ENCODE measurements around the gene MAT2A.
A peak's percentile ranks its signal among the peaks of the same experiment; 100 is the strongest.
"Not testable (repeated sequence)": the region's sequence is repeated elsewhere in the genome, so short reads cannot be mapped to it uniquely, and the experiment has no call there.

The MAT2A gene

GRCh38 chr2:85524336-85524908 is 14.5 kb upstream of the MAT2A start:
- DNase-seq (ENCODE audit: low read depth in 2 of 2), result no peak

DNA sequence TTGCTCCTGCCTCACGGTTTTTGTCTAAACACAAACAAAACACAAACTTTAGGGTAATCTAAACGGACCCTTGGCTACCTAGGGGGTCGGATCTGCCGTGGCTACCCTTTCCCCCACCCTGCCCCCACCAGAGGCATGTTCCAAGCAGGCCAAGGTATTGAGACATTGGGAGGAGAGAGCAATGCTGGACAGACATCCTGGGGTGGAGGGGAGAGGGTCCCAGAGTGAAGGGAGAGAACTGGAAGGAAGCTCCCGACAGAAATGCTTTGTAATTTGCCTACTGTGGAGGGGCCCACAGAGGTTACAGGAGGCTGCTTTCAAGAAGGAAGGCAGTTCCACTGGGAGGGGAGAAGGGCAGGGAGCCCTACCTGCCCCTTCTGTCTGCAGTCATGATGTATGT is 13.9 kb upstream of the MAT2A start:
- no peak for DNase-seq (ENCODE audit: low read depth in 2 of 2)

DNA sequence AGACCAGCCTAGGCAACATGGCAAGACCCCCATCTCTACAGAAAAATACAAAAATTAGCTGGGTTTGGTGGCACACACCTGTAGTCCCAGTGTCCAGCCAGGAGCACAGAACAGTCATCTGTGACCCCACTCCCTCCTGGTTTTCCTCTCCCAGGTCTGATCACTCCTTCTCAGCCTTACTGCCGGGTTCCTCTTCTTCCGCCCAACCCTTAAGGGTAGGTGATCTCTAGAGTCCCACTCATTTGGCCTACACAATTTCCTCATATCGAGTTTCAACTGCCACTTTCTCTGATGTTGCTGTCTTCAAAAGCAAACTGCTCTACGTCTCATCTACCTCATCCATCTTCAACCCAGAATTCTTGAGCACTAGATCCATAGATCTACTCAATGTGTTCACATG is 13.4 kb upstream of the MAT2A start:
- DNase-seq (ENCODE audit: low read depth in 2 of 2), result no peak

DNA sequence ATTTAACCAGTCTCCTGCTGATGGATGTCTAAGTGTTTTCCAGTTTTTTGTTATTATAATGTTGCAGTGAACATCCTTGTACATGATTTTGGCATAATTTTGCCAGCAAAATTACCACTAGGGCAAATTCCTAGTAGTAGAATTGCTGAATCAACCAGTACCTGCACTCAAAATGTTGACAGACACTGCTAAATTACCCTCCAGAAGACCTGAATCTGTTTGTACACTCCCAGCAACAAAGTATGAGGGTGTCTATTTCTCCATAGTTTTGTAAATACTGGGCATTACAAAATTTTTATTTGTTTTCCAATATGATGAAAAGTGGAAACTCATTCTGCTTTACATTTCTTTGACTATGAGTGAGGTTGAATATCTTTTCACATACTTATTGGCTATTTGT is 11.2 kb upstream of the MAT2A start:
- no peak for DNase-seq (ENCODE audit: low read depth in 2 of 2)

GRCh38 chr2:85528355-85528754 is 10.6 kb upstream of the MAT2A start:
- DNase-seq (ENCODE audit: low read depth in 2 of 2), result no peak

DNA sequence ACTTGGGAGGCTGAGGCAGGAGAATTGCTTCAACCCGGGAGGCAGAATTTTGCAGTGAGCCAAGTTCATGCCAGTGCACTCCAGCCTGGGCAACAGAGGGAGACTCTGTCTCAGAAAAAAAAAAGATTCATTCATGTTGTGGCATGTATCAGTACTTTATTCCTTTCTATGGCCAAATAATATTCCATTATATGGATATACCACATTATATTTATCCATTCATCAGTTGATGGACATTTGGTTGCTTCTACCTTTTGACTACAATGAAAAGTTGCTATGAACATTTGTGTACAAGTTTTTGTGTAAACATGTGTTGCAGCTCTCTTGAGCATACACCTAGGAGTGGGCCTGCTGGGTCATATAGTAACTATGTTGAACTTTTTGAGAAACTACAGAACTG is 9.2 kb upstream of the MAT2A start:
- no peak for DNase-seq (ENCODE audit: low read depth in 2 of 2)

DNA sequence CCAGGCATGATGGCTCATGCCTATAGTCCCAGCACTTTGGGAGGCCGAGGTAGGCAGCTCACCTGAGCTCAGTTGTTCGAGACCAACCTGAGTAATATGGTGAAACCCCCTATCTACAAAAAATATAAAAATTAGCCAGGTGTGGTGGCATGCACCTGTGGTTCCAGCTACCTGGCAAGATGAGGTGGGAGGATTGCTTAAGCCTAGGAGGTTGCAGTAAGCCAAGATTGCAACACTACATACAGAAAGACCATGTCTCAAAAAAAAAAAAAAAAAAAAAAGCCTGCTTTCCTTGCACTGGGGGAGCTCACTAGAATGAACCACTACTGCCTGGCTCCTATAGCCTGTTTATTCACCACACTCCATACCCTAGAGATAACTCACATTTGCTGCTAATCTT is 7.4 kb upstream of the MAT2A start:
- DNase-seq (ENCODE audit: low read depth in 2 of 2), result no peak

DNA sequence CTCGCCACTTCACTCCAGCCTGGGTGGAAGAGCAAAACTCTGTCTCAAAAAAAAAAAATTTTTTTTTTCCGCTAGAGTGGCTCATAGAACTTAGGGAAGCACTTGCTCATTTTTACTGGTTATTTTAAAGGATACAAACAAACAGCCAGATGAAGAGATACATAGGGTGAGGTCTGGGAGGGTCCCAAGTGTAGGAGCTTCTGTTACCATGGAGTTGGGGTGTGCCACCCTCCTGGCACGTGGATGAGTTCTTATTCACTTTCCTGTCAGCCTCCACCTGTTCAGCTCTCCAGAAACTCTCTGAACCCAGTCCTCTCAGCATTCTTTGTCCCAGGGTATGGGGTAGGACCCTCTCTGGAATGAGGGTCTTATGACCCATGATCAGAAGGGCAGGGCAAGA is 4.9 kb upstream of the MAT2A start:
- no peak for DNase-seq (ENCODE audit: low read depth in 2 of 2)

- no peak for DNase-seq (ENCODE audit: low read depth in 2 of 2)
Measured at GRCh38 chr2:85534881-85535280, 4.1 kb upstream of the MAT2A start.

- DNase-seq (ENCODE audit: low read depth in 2 of 2), result no peak
Measured at GRCh38 chr2:85536479-85536878, 2.5 kb upstream of the MAT2A start.

DNA sequence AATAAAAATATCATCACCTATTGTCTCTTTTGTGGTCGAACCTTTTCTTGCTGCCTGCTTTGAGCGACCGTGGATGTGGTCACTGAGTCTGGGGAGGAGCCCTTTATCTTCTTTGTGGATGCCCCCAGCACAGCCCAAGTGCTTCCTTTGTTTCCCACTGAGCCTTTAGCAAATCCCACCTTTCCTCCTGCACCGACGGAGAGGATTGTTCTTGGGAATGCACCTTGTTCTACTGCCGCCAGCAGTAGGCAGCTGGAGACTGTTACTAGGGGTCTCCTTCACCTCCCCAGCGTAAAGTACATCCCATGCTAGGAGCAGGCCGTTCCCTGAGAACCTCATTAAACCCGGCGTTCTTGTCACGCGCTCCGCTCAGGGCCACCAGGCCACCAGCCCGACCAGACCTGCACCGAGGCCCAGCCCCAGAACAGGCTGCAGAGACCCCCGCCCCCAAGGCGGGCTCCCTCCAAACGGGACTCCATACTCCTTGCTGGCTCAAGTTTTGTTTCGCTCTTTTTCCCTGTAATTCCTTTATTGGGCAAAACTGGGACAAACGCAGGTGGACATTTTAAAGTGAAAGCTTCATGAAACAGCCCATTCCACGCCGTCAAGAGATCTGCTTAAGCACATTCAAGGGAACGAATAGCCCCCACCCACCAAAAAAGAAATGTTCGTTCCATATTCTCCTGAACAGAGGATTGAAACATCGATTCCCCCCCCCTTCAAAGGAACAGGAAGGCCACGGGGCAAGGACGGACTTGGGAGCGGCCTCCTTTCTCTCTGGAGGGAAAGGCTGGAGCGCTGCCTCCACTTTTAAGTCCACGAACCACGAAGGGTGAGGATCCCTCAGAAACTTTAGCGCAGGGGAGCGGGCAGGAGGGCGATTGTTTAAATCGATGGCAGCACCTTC is 1.1 kb upstream of the MAT2A start:
- peak in 1 of 2 donors; percentile 6 for DNase-seq (ENCODE audit: low read depth in 2 of 2)

DNA sequence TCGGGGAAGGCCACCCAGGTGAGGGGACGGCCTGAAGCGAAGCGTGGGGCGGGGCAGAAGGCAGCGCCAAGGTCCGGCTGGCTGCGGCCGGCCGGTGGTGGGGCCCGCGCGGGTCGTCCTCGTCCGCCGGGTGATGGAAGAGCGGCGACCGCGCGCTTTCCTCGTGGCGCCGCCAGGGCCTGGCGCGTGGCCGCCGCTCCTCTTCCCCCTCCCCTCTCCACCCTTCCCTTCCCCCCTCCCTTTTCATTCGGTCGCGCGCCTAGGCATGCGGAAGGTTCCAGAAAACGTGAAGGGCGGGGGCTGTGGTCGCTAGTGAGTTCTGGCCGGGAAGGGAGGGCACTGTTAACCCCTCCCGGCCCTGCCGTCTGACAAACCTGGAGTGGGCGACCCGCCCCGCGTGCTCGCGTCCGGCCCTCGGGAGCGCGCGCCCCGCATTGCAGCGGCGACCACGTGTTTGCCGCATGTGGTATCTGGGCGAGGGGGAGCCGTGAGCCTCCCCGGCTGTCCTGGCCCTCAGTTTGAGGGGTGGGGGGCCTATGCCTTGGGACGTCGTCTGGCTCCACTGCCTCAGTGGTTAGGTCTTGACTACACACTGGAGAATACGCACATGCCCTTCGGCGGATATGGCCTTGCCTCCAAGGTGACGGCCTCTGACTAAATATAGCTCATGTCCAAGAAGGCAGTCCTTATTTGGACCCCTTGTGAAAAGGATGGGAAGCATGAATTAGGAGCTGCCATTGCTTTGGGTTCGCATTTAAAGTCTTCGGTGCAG is 579 bp downstream of the MAT2A start:
- peak; percentile 36 to 45 for DNase-seq (ENCODE audit: low read depth in 2 of 2)

DNA sequence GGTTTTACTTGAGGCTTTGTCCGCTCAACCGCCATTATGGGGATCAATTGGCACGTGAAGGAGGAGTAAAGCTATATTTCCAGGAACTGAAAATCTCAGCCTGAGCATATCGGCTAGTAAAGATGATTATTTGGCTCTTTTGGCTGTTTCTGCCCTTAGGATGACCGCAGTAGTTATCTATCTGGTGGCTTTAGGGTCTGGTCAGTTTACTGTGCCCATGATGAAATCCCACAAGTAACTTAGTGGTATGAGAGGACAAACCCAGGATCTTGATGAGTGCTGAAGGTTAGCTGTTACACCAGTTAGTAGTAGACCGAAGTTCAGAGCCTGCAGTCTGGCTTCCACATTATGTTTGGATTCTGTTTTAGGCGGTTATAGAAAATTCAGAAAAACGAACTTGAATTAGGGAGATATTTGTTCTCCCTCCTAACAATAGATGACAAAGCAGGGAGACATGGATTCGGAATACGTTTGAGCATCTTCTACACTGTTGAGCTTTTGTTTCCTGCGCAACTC is 1.2 kb downstream of the MAT2A start:
- DNase-seq (ENCODE audit: low read depth in 2 of 2), result no peak

GRCh38 chr2:85541262-85541661 is 2.3 kb downstream of the MAT2A start:
- no peak for DNase-seq (ENCODE audit: low read depth in 2 of 2)

GRCh38 chr2:85541753-85542457 is 2.9 kb downstream of the MAT2A start:
- no peak for DNase-seq (ENCODE audit: low read depth in 2 of 2)

DNA sequence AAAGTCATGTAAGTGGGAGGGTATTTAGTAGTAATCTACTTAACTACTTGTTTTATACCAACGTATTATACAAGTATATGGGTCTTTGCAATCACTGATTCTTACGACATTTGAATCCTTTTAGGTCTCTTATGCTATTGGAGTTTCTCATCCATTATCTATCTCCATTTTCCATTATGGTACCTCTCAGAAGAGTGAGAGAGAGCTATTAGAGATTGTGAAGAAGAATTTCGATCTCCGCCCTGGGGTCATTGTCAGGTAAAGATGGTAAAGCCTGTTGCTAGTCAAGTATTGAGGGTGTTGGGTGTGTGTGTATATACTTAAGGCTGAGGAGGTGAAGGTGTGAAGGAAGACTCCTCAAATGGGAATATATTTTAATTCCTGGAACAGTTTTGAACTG is 3.8 kb downstream of the MAT2A start:
- no peak for DNase-seq (ENCODE audit: low read depth in 2 of 2)

DNA sequence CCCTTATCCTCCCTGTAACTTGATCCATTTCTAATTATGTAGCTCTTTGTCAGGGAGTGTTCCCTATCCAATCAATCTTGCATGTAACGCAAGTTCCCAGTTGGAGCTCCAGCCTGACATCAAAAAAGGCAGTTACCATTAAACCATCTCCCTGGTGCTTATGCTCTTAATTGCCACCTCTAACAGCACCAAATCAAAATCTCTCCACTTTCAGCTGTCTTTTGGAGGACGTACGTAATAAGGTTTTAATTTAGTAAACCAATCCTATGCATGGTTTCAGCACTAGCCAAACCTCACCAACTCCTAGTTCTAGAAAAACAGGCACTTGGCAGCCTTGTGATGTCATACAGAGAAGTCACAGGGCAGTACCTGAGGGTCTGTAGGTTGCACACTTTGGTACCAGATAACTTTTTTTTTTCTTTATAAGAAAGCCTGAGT is 5.3 kb downstream of the MAT2A start:
- not testable (repeated sequence) for DNase-seq (ENCODE audit: low read depth in 2 of 2)

DNA sequence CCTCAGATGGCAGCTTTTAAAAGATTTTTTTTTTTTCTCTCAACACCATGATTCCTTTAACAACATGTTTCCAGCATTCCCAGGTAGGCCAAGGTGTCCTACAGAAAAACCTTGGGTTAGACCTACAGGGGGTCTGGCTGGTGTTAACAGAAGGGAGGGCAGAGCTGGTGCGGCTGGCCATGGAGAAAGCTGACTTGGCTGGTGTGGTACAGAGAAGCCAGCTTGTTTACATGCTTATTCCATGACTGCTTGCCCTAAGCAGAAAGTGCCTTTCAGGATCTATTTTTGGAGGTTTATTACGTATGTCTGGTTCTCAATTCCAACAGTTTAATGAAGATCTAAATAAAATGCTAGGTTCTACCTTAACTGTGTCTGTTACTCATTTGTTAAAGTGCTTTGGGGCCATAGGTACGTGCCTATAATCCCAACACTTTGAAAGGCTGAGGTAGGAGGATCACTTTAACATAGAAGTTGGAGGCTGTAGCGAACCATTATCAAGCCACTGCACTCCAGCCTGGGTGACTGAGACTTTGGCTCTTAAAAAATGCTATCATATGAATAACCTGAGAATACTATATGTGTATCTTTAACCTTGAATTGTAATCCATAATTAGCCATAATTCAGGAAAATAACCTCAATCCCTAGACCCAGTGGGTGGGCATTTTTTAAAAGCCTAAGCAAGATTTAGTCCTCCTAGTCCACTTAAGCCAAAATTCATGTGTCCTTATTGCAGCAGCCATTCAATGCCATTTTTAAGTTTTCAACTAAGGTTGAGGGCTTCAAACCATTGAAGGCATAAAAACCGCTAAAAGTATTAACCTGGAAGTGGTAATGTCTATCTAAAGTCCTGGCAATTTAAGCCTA is 6.2 kb downstream of the MAT2A start:
- DNase-seq (ENCODE audit: low read depth in 2 of 2), result not testable (repeated sequence)

- no peak for DNase-seq (ENCODE audit: low read depth in 2 of 2)
Measured at GRCh38 chr2:85545780-85546240, 6.8 kb downstream of the MAT2A start.

DNA sequence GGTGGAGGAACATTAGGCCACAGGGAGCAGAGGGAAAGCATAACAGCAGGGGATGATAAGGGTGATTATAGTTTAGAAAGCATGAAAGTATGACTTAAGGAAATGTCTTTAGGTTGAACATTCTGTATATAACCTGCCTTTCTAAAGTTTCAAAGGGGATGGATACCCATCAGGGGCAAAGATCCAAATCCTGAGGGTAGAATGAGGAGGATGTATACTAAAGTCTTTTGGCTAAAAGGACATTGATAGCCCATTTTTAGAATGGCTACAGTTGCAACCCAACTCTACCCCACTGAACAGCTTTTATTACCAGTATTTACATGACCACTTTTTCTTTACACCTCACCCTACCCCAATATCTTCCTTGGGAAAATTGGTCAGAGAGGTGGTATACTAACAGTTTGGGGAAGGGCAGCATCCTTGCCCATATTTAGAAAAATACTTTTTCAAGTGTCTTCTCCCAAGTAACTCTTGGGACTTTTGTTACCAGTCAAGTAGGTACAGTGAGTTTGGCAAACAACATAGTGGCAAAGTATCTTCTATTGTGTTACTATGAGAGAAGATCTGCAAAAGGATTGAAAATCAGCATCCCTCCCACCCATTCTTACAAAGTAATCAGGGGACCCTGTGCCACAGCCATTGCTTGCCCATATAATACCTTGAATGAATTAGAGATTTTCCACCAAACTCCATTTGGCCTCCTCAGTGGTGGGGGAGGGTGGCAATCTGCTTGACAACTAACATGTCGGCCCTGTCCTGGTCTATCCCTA is 8.3 kb downstream of the MAT2A start:
- no peak for DNase-seq (ENCODE audit: low read depth in 2 of 2)

All from stimulated activated CD8-positive, alpha-beta memory T cell treated with anti-CD3 and anti-CD28 coated beads, Interleukin-7, amount 100 ng/mL, for 1 hour (primary cell).